Activated naive CD8-positive, alpha-beta T cell treated with anti-CD3 and anti-CD28 coated beads, Interleukin-2, amount 50 U/mL, for 24 hours (primary cell): ENCODE measurements around the gene ZNF536.
"Not testable (repeated sequence)": the region's sequence is repeated elsewhere in the genome, so short reads cannot be mapped to it uniquely, and the experiment has no call there.

Source experiments
- ATAC-seq: fragments of 150-1000 bp; cut with Tn5 transposase; one replicate; pipeline ENCODE4 v1.10.0; 2021
- DNase-seq: peaks from one replicate; pipeline ENCODE4 v3.0.0; 2021
- H3K27ac Mint-ChIP-seq: one replicate; pipeline ENCODE4 v1.8.0; 2021; ENCODE audit warnings: mild to moderate bottlenecking, mixed read lengths
- H3K27me3 Mint-ChIP-seq: one replicate; pipeline ENCODE4 v1.8.0; 2021; ENCODE audit warnings: mixed read lengths
- H3K36me3 Mint-ChIP-seq: one replicate; pipeline ENCODE4 v1.8.0; 2021; ENCODE audit warnings: low read depth, mixed read lengths
- H3K4me1 Mint-ChIP-seq: one replicate; pipeline ENCODE4 v1.8.0; 2021; ENCODE audit warnings: mixed read lengths
- H3K4me3 Mint-ChIP-seq: one replicate; pipeline ENCODE4 v1.8.0; 2021; ENCODE audit warnings: mild to moderate bottlenecking, moderate library complexity, mixed read lengths
- H3K9me3 Mint-ChIP-seq: one replicate; pipeline ENCODE4 v1.8.0; 2021; ENCODE audit warnings: mixed read lengths

The ZNF536 gene

GRCh38 chr19:30497034-30497433 is 124.8 kb downstream of the ZNF536 start:
- ATAC-seq, result no peak
- peaks cover 8% of the 10 kb centered on the region for H3K27me3 Mint-ChIP-seq
- no peak overlapping the region for H3K27ac Mint-ChIP-seq
- no peak for DNase-seq
- no peaks in the 10 kb centered on the region for H3K4me1 Mint-ChIP-seq
- no peaks in the 10 kb centered on the region for H3K9me3 Mint-ChIP-seq
- H3K4me3 Mint-ChIP-seq, result no peak overlapping the region
- H3K36me3 Mint-ChIP-seq, result no peaks in the 10 kb centered on the region

- not testable (repeated sequence) for H3K36me3 Mint-ChIP-seq, H3K4me1 Mint-ChIP-seq, H3K9me3 Mint-ChIP-seq, DNase-seq, H3K27ac Mint-ChIP-seq, ATAC-seq, H3K27me3 Mint-ChIP-seq, H3K4me3 Mint-ChIP-seq
These were observed 125.9 kb downstream of the ZNF536 start for GRCh38 chr19:30498085-30498484.

GRCh38 chr19:30498707-30499106 is 126.5 kb downstream of the ZNF536 start:
- H3K9me3 Mint-ChIP-seq, result no peaks in the 10 kb centered on the region
- no peak for ATAC-seq
- no peaks in the 10 kb centered on the region for H3K4me1 Mint-ChIP-seq
- H3K36me3 Mint-ChIP-seq, result no peaks in the 10 kb centered on the region
- no peak overlapping the region for H3K27ac Mint-ChIP-seq
- H3K27me3 Mint-ChIP-seq, result no peaks in the 10 kb centered on the region
- DNase-seq, result no peak
- H3K4me3 Mint-ChIP-seq, result no peak overlapping the region

- H3K36me3 Mint-ChIP-seq, result no peaks in the 10 kb centered on the region
- H3K9me3 Mint-ChIP-seq, result no peaks in the 10 kb centered on the region
- H3K4me1 Mint-ChIP-seq, result no peaks in the 10 kb centered on the region
- no peak overlapping the region for H3K27ac Mint-ChIP-seq
- DNase-seq (no peak), ATAC-seq (no peak)
- no peak overlapping the region for H3K4me3 Mint-ChIP-seq
- H3K27me3 Mint-ChIP-seq, result no peaks in the 10 kb centered on the region
These were observed 132.1 kb downstream of the ZNF536 start for GRCh38 chr19:30504272-30504671.

GRCh38 chr19:30512176-30513081 is 140.2 kb downstream of the ZNF536 start:
- no peak for DNase-seq
- no peaks in the 10 kb centered on the region for H3K4me1 Mint-ChIP-seq
- no peaks in the 10 kb centered on the region for H3K36me3 Mint-ChIP-seq
- no peak overlapping the region for H3K27ac Mint-ChIP-seq
- no peak for ATAC-seq
- no peak overlapping the region for H3K4me3 Mint-ChIP-seq
- no peaks in the 10 kb centered on the region for H3K9me3 Mint-ChIP-seq
- no peaks in the 10 kb centered on the region for H3K27me3 Mint-ChIP-seq

GRCh38 chr19:30513082-30513411 is 140.9 kb downstream of the ZNF536 start:
- H3K27ac Mint-ChIP-seq, result no peak overlapping the region
- H3K27me3 Mint-ChIP-seq, result no peaks in the 10 kb centered on the region
- ATAC-seq (no peak), DNase-seq (no peak)
- no peaks in the 10 kb centered on the region for H3K9me3 Mint-ChIP-seq
- H3K4me1 Mint-ChIP-seq, result no peaks in the 10 kb centered on the region
- no peak overlapping the region for H3K4me3 Mint-ChIP-seq
- no peaks in the 10 kb centered on the region for H3K36me3 Mint-ChIP-seq

GRCh38 chr19:30516111-30516510 is 143.9 kb downstream of the ZNF536 start:
- Mint-ChIP-seq H3K36me3 (no peaks in the 10 kb centered on the region), H3K4me1 (no peaks in the 10 kb centered on the region)
- DNase-seq, result no peak

GRCh38 chr19:30516531-30516930 is 144.3 kb downstream of the ZNF536 start:
- ATAC-seq, result no peak

More at GRCh38 chr19:30516111-30516510, 143.9 kb downstream of the ZNF536 start:
- Mint-ChIP-seq H3K27me3 (no peaks in the 10 kb centered on the region), H3K27ac (no peak overlapping the region), H3K9me3 (no peaks in the 10 kb centered on the region), H3K4me3 (no peak overlapping the region)
- ATAC-seq, result no peak

GRCh38 chr19:30518965-30519606 is 146.9 kb downstream of the ZNF536 start:
- H3K9me3 Mint-ChIP-seq, result no peaks in the 10 kb centered on the region
- no peaks in the 10 kb centered on the region for H3K4me1 Mint-ChIP-seq
- no peak overlapping the region for H3K4me3 Mint-ChIP-seq
- no peak overlapping the region for H3K27ac Mint-ChIP-seq
- DNase-seq (no peak), ATAC-seq (no peak)
- no peaks in the 10 kb centered on the region for H3K27me3 Mint-ChIP-seq
- no peaks in the 10 kb centered on the region for H3K36me3 Mint-ChIP-seq

More at GRCh38 chr19:30516531-30516930, 144.3 kb downstream of the ZNF536 start:
- Mint-ChIP-seq H3K36me3 (no peaks in the 10 kb centered on the region), H3K4me1 (no peaks in the 10 kb centered on the region), H3K4me3 (no peak overlapping the region), H3K27ac (no peak overlapping the region), H3K9me3 (no peaks in the 10 kb centered on the region), H3K27me3 (no peaks in the 10 kb centered on the region)
- DNase-seq, result no peak

GRCh38 chr19:30519607-30520205 is 147.5 kb downstream of the ZNF536 start:
- Mint-ChIP-seq H3K36me3 (no peaks in the 10 kb centered on the region), H3K4me3 (no peak overlapping the region), H3K27me3 (no peaks in the 10 kb centered on the region), H3K9me3 (no peaks in the 10 kb centered on the region), H3K4me1 (no peaks in the 10 kb centered on the region), H3K27ac (no peak overlapping the region)
- DNase-seq (no peak), ATAC-seq (no peak)

- Mint-ChIP-seq H3K36me3 (no peaks in the 10 kb centered on the region), H3K4me1 (no peaks in the 10 kb centered on the region), H3K4me3 (no peak overlapping the region), H3K9me3 (no peaks in the 10 kb centered on the region), H3K27ac (no peak overlapping the region), H3K27me3 (no peaks in the 10 kb centered on the region)
- no peak for DNase-seq
- ATAC-seq, result no peak
These were observed 148.7 kb downstream of the ZNF536 start for GRCh38 chr19:30520735-30521479.

GRCh38 chr19:30521937-30522336 is 149.8 kb downstream of the ZNF536 start:
- ATAC-seq, result no peak
- H3K36me3 Mint-ChIP-seq, result no peaks in the 10 kb centered on the region
- no peaks in the 10 kb centered on the region for H3K9me3 Mint-ChIP-seq
- no peak overlapping the region for H3K4me3 Mint-ChIP-seq
- no peaks in the 10 kb centered on the region for H3K27me3 Mint-ChIP-seq
- H3K4me1 Mint-ChIP-seq, result no peaks in the 10 kb centered on the region
- no peak overlapping the region for H3K27ac Mint-ChIP-seq
- no peak for DNase-seq

GRCh38 chr19:30522341-30522740 is 150.2 kb downstream of the ZNF536 start:
- Mint-ChIP-seq H3K4me1 (no peaks in the 10 kb centered on the region), H3K27ac (no peak overlapping the region), H3K4me3 (no peak overlapping the region), H3K9me3 (peaks cover 3% of the 10 kb centered on the region), H3K27me3 (no peaks in the 10 kb centered on the region), H3K36me3 (no peaks in the 10 kb centered on the region)
- DNase-seq (no peak), ATAC-seq (no peak)

GRCh38 chr19:30523791-30524190 is 151.6 kb downstream of the ZNF536 start:
- no peaks in the 10 kb centered on the region for H3K27me3 Mint-ChIP-seq
- no peak overlapping the region for H3K4me3 Mint-ChIP-seq
- no peak overlapping the region for H3K27ac Mint-ChIP-seq
- DNase-seq (no peak), ATAC-seq (no peak)
- H3K36me3 Mint-ChIP-seq, result no peaks in the 10 kb centered on the region
- no peaks in the 10 kb centered on the region for H3K4me1 Mint-ChIP-seq
- H3K9me3 Mint-ChIP-seq, result peaks cover 3% of the 10 kb centered on the region
